ENCODE measurements around the gene SNX30.

SNX30 gene

DNA sequence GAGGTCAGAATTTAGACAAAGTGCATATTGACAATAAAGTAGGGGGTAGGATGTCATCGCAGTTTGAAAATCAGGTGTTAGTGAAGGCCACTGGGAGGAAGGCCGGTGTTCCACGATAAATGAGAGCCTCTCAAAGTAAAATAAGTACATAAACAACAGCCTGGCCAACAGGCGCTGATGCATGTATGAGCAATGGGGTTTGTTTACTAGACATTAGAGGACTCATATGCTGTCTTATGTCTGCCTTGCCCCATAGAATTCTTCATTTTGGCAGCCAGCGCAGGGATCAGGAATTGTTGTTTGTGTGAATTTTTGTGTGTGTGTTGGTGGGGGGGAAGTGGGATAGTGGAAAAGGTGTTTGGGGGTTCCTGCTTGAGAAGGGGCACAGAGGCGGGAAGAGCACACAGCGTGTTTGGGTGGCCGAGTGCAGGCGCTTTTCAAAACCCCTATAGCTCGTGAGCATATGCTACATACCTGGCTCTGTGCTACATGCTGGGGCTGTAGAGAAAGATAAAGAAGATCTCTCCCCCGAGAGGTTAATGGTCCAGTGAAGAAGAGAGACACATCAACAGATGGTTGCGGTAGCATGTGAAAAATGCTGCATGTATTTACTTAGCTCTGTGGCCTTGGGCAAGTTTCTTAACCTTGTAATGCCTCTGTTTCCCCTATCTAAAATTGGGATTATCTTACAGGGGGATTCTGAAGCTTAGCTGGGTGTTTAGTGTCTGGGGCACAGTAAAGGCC lies 11.5 kb downstream of the SNX30 start:
- Mint-ChIP-seq H3K36me3 (ENCODE audit: low read depth) (peaks cover 9% of the 10 kb centered on the region), H3K4me3 (no peak overlapping the region), H3K4me1 (ENCODE audit: low read depth) (peaks cover 36% of the 10 kb centered on the region), H3K9me3 (peaks cover 8% of the 10 kb centered on the region), H3K27ac (no peak overlapping the region), H3K27me3 (no peaks in the 10 kb centered on the region)

- H3K27ac Mint-ChIP-seq = no peak overlapping the region
- no peaks in the 10 kb centered on the region for H3K27me3 Mint-ChIP-seq
- H3K4me1 Mint-ChIP-seq (ENCODE audit: low read depth) = peaks cover 27% of the 10 kb centered on the region
- peaks cover 8% of the 10 kb centered on the region for H3K9me3 Mint-ChIP-seq
- peaks cover 11% of the 10 kb centered on the region for H3K36me3 Mint-ChIP-seq (ENCODE audit: low read depth)
- no peak overlapping the region for H3K4me3 Mint-ChIP-seq
These were observed 12.4 kb downstream of the SNX30 start for GRCh38 chr9:112762726-112763518.

DNA sequence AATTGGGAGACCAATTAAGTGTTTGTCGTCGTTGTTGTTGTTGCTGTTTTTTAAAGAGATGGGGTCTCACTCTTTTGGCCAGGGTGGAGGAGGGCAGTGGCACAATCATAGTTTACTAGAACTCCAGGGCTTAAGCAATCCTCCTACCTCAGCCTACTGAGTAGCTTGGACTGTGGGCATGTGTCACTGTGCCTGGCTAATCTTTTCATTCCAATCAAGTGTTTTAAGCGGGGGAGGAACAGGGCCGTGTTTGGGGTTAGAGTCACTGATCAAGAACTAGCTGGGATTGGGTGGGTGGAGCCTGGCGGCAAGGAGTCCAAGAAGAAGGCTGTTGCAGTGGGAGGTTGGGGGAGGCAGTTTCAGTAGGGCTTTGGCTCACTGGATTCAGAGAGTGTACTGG lies 13.8 kb downstream of the SNX30 start:
- H3K4me1 Mint-ChIP-seq (ENCODE audit: low read depth) = peaks cover 22% of the 10 kb centered on the region
- no peak overlapping the region for H3K27ac Mint-ChIP-seq
- H3K36me3 Mint-ChIP-seq (ENCODE audit: low read depth) = peaks cover 19% of the 10 kb centered on the region
- H3K27me3 Mint-ChIP-seq = no peaks in the 10 kb centered on the region
- no peak overlapping the region for H3K4me3 Mint-ChIP-seq
- H3K9me3 Mint-ChIP-seq = peaks cover 8% of the 10 kb centered on the region

- Mint-ChIP-seq H3K27me3 (peaks cover 2% of the 10 kb centered on the region), H3K9me3 (peaks cover 10% of the 10 kb centered on the region), H3K36me3 (ENCODE audit: low read depth) (peaks cover 24% of the 10 kb centered on the region), H3K27ac (no peak overlapping the region), H3K4me1 (ENCODE audit: low read depth) (peaks cover 22% of the 10 kb centered on the region), H3K4me3 (no peak overlapping the region)
These were observed 14.3 kb downstream of the SNX30 start for GRCh38 chr9:112764837-112765236.

- peaks cover 19% of the 10 kb centered on the region for H3K4me1 Mint-ChIP-seq (ENCODE audit: low read depth)
- H3K36me3 Mint-ChIP-seq (ENCODE audit: low read depth) = peaks cover 25% of the 10 kb centered on the region
- peaks cover 11% of the 10 kb centered on the region for H3K9me3 Mint-ChIP-seq
- H3K27me3 Mint-ChIP-seq = peaks cover 3% of the 10 kb centered on the region
- no peak overlapping the region for H3K4me3 Mint-ChIP-seq
- H3K27ac Mint-ChIP-seq = no peak overlapping the region
These were observed 14.7 kb downstream of the SNX30 start for GRCh38 chr9:112765281-112765680.

GRCh38 chr9:112771359-112772214 lies 21.0 kb downstream of the SNX30 start:
- H3K36me3 Mint-ChIP-seq (ENCODE audit: low read depth) = peaks cover 25% of the 10 kb centered on the region
- H3K27me3 Mint-ChIP-seq = peaks cover 3% of the 10 kb centered on the region
- peak overlapping the region; percentile 40 for H3K4me3 Mint-ChIP-seq
- peaks cover 38% of the 10 kb centered on the region for H3K4me1 Mint-ChIP-seq (ENCODE audit: low read depth)
- peak overlapping the region; percentile 76 for H3K27ac Mint-ChIP-seq
- peaks cover 4% of the 10 kb centered on the region for H3K9me3 Mint-ChIP-seq

- H3K4me1 Mint-ChIP-seq (ENCODE audit: low read depth) = peaks cover 38% of the 10 kb centered on the region
- H3K36me3 Mint-ChIP-seq (ENCODE audit: low read depth) = peaks cover 23% of the 10 kb centered on the region
- peak overlapping the region; percentile 76 for H3K27ac Mint-ChIP-seq
- H3K27me3 Mint-ChIP-seq = peaks cover 3% of the 10 kb centered on the region
- H3K4me3 Mint-ChIP-seq = peak overlapping the region; percentile 40
- H3K9me3 Mint-ChIP-seq = peaks cover 3% of the 10 kb centered on the region
These were observed 21.6 kb downstream of the SNX30 start for GRCh38 chr9:112772215-112772509.

DNA sequence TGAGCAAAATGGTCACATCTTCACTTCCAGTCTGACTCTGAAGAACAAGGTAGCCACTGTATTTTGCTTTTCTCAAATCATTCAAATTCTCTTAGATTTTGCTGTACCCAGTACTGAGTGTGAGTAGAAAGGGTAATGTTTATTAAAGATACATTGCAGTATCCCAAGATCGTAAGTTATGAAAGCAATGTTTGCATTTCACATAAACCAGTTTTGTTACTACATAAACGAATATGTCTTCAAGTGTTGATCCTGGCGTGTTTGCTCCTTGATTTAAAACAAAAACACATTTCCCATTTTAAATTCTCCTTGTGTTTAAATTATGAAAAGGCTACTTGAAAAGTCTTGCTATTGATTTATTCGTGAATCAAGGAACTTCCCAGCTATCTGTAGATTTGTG lies 22.0 kb downstream of the SNX30 start:
- H3K9me3 Mint-ChIP-seq = peaks cover 3% of the 10 kb centered on the region
- no peak overlapping the region for H3K4me3 Mint-ChIP-seq
- peaks cover 38% of the 10 kb centered on the region for H3K4me1 Mint-ChIP-seq (ENCODE audit: low read depth)
- H3K27me3 Mint-ChIP-seq = peaks cover 3% of the 10 kb centered on the region
- H3K27ac Mint-ChIP-seq = no peak overlapping the region
- peaks cover 23% of the 10 kb centered on the region for H3K36me3 Mint-ChIP-seq (ENCODE audit: low read depth)

- H3K36me3 Mint-ChIP-seq (ENCODE audit: low read depth) = peaks cover 18% of the 10 kb centered on the region
- no peak overlapping the region for H3K27ac Mint-ChIP-seq
- no peak overlapping the region for H3K4me3 Mint-ChIP-seq
These were observed 23.7 kb downstream of the SNX30 start for GRCh38 chr9:112774006-112774996.

DNA sequence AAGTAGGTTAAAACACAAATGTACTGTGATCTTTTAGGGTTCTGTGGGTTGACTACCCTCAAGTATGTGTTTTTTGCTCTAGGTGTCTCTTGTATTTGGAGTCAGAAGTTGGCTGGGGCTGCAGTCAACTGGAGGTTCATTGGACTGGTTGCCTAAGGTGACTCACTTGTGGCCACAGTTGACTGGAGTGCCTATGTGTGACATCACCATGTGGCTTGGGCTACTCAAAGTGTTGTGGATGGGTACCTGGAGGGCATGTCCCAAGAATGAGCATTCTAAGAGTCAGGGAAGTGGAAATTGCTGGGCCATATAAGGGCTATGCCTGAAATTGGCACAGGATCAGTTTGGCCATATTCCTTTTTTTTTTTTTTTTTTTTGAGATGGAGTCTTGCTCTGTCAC lies 27.4 kb downstream of the SNX30 start:
- Mint-ChIP-seq H3K27ac (no peak overlapping the region), H3K27me3 (no peaks in the 10 kb centered on the region), H3K4me3 (no peak overlapping the region), H3K9me3 (no peaks in the 10 kb centered on the region), H3K36me3 (ENCODE audit: low read depth) (peaks cover 11% of the 10 kb centered on the region), H3K4me1 (ENCODE audit: low read depth) (peaks cover 22% of the 10 kb centered on the region)

More at GRCh38 chr9:112774006-112774996, 23.7 kb downstream of the SNX30 start:
- Mint-ChIP-seq H3K4me1 (ENCODE audit: low read depth) (peaks cover 43% of the 10 kb centered on the region), H3K27me3 (peaks cover 3% of the 10 kb centered on the region), H3K9me3 (peaks cover 3% of the 10 kb centered on the region)

GRCh38 chr9:112780450-112781036 lies 30.0 kb downstream of the SNX30 start:
- no peaks in the 10 kb centered on the region for H3K27me3 Mint-ChIP-seq
- peaks cover 11% of the 10 kb centered on the region for H3K36me3 Mint-ChIP-seq (ENCODE audit: low read depth)
- peaks cover 15% of the 10 kb centered on the region for H3K4me1 Mint-ChIP-seq (ENCODE audit: low read depth)
- no peak overlapping the region for H3K4me3 Mint-ChIP-seq
- no peak overlapping the region for H3K27ac Mint-ChIP-seq
- H3K9me3 Mint-ChIP-seq = no peaks in the 10 kb centered on the region

- Mint-ChIP-seq H3K27ac (no peak overlapping the region), H3K9me3 (no peaks in the 10 kb centered on the region), H3K4me1 (ENCODE audit: low read depth) (peaks cover 27% of the 10 kb centered on the region), H3K27me3 (no peaks in the 10 kb centered on the region), H3K36me3 (ENCODE audit: low read depth) (peaks cover 4% of the 10 kb centered on the region), H3K4me3 (no peak overlapping the region)
These were observed 31.7 kb downstream of the SNX30 start for GRCh38 chr9:112782218-112782617.

DNA sequence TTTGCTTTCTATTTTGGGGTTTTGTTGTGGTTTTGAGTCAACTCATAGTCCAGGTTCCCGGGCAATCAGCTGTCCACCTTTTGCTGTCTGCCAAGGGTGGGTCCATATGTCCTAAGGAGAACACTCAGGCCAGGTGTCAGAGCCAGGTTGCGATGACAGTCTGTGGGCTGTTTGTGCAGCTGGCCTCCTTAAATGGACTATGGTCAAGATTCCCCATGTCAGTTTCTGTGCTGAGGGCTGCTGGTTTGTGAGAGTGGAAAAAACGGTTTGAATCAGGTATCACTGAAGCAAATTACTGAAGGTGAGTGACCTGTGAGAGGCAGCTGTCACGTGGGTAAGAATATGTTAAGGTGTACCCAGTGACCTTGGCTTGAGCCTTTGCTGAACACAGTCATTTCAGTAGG lies 33.0 kb downstream of the SNX30 start:
- Mint-ChIP-seq H3K36me3 (ENCODE audit: low read depth) (no peaks in the 10 kb centered on the region), H3K27me3 (no peaks in the 10 kb centered on the region), H3K9me3 (no peaks in the 10 kb centered on the region), H3K27ac (no peak overlapping the region), H3K4me3 (no peak overlapping the region), H3K4me1 (ENCODE audit: low read depth) (peaks cover 26% of the 10 kb centered on the region)
